HG03571 (cell line): ENCODE results near the gene CSMD2.

Source experiments
- ATAC-seq: cut with Tn5 transposase; IDR thresholded peaks from one replicate; pipeline ENCODE4 v1.9.1; 2021; ENCODE audit not compliant: unreplicated experiment

CSMD2 gene

GRCh38 chr1:33768106-33768505 is 396.9 kb downstream of the CSMD2 start:
- no peak for ATAC-seq

- no peak for ATAC-seq
Measured at GRCh38 chr1:33764149-33764548, 400.9 kb downstream of the CSMD2 start.

- ATAC-seq: no peak
Measured at GRCh38 chr1:33763406-33763805, 401.6 kb downstream of the CSMD2 start.

- no peak for ATAC-seq
Measured at GRCh38 chr1:33762962-33763361, 402.1 kb downstream of the CSMD2 start.

- ATAC-seq: no peak
Measured at GRCh38 chr1:33762109-33762830, 402.8 kb downstream of the CSMD2 start.

GRCh38 chr1:33758698-33759097 is 406.3 kb downstream of the CSMD2 start:
- ATAC-seq: no peak

- no peak for ATAC-seq
Measured at GRCh38 chr1:33753087-33753856, 411.8 kb downstream of the CSMD2 start.

- ATAC-seq: no peak
Measured at GRCh38 chr1:33745942-33746341, 419.1 kb downstream of the CSMD2 start.

- ATAC-seq: no peak
Measured at GRCh38 chr1:33743221-33743998, 421.6 kb downstream of the CSMD2 start.

- ATAC-seq: no peak
Measured at GRCh38 chr1:33742663-33743062, 422.4 kb downstream of the CSMD2 start.

GRCh38 chr1:33741749-33742148 is 423.3 kb downstream of the CSMD2 start:
- ATAC-seq: no peak

- no peak for ATAC-seq
Measured at GRCh38 chr1:33740040-33740744, 424.8 kb downstream of the CSMD2 start.

GRCh38 chr1:33738976-33739375 is 426.1 kb downstream of the CSMD2 start:
- ATAC-seq: no peak

- no peak for ATAC-seq
Measured at GRCh38 chr1:33738536-33738935, 426.5 kb downstream of the CSMD2 start.

- ATAC-seq: no peak
Measured at GRCh38 chr1:33736496-33736895, 428.5 kb downstream of the CSMD2 start.

- ATAC-seq: no peak
Measured at GRCh38 chr1:33735624-33736023, 429.4 kb downstream of the CSMD2 start.

- ATAC-seq: no peak
Measured at GRCh38 chr1:33727310-33727709, 437.7 kb downstream of the CSMD2 start.

- no peak for ATAC-seq
Measured at GRCh38 chr1:33726274-33726804, 438.7 kb downstream of the CSMD2 start.

- ATAC-seq: no peak
Measured at GRCh38 chr1:33725556-33726160, 439.4 kb downstream of the CSMD2 start.

- no peak for ATAC-seq
Measured at GRCh38 chr1:33725037-33725436, 440.0 kb downstream of the CSMD2 start.
